GM12875 (cell line): ENCODE measurements around the gene EP400.

ENCODE experiments used
- H3K4me3 ChIP-seq: one replicate; pipeline ENCODE4 v1.5.1; 2011; ENCODE audit warnings: low read depth, low read length, control low read depth
- TF ChIP-seq, protein P1 (sequence below): IDR thresholded peaks from 2 replicates; pipeline ENCODE4 v1.5.1; 2011; ENCODE audit warnings: low read depth, mild to moderate bottlenecking, control low read depth, inconsistent platforms, low read length, moderate library complexity, borderline replicate concordance; ENCODE audit not compliant: insufficient read depth

The EP400 gene

DNA sequence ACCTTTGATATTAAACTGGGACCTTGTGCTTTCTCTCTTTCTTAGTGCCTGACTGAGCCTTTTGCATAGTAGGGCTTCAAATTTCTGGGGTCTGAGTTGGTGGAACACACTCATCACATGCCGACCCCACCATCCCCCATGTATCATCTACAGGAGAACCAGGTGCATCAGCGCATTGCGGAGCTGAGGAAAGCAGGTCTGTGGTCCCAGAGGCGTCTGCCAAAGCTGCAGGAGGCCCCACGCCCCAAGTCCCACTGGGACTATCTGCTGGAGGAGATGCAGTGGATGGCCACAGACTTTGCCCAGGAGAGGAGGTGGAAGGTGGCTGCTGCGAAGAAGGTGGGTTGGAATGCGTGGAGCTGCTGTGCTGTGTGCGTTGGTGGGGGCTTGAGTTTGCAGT is 37.8 kb downstream of the EP400 start:
- H3K4me3 ChIP-seq: no peak overlapping the region
- TF ChIP-seq, protein P1, sequence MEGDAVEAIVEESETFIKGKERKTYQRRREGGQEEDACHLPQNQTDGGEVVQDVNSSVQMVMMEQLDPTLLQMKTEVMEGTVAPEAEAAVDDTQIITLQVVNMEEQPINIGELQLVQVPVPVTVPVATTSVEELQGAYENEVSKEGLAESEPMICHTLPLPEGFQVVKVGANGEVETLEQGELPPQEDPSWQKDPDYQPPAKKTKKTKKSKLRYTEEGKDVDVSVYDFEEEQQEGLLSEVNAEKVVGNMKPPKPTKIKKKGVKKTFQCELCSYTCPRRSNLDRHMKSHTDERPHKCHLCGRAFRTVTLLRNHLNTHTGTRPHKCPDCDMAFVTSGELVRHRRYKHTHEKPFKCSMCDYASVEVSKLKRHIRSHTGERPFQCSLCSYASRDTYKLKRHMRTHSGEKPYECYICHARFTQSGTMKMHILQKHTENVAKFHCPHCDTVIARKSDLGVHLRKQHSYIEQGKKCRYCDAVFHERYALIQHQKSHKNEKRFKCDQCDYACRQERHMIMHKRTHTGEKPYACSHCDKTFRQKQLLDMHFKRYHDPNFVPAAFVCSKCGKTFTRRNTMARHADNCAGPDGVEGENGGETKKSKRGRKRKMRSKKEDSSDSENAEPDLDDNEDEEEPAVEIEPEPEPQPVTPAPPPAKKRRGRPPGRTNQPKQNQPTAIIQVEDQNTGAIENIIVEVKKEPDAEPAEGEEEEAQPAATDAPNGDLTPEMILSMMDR: no peak

GRCh38 chr12:131988054-131988796 is 38.5 kb downstream of the EP400 start:
- TF ChIP-seq, protein P1: no peak
- H3K4me3 ChIP-seq: no peak overlapping the region

DNA sequence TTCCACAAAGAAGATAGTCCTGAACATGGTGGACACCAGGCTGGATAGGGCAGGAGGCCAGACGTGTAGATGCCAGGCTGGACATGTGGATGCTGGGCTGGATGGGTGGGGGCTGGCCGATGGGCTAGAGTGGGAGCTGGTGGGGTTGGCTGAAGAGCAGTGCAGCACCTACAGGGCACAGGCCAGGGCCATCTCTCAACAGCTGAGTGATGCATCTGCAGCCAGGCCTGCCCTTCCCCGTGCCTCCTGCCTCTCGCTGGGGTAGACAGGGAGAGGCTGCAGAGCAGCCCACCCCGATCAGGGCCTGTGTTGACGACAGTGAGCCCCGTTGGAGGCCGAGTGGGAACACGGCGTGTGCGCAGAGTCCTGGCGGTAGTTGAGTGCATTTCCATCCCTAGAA is 39.3 kb downstream of the EP400 start:
- TF ChIP-seq, protein P1: no peak

DNA sequence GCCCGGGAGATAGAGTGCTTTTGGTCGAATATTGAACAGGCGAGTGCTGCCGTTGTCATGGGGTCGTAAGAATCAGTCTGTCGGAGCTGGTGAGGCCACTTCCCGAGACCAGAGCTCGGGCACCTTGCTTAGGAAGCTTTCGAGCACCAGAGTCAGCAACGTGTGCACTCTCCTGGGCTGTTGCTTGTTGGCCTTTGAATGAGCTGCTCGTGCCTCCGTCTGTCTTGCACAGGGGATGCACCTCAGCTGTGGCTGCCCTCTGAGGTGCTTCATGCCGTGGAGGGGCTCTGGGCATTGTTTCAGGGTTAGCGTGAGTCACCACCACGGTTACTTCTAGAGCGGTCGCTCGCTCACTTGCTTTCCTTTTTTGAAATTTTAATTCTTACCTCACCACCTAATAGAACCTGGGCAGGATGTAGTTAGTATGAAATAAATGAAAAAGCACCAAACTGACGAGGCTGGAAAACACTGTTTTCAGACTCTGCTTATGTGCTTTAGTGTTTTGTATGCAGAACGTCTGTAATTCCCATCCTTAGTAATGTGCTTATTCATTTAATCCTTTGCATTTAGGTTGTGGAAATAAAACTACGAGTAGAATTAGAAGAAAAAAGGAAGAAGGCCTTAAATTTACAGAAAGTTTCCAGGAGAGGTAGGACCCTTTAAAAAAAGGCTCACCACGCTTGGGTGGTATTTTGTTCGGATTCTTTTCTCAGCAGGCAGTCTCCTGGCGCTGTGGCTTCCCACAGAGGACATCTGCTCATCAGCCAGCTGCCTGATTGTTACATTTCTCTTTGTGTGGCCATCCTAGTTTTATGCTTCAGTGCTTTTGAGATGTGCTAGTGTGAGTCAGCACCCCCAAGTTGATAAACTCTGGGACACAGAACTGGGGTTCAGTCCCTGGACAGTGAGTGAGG is 40.6 kb downstream of the EP400 start:
- TF ChIP-seq, protein P1: no peak
- H3K4me3 ChIP-seq: no peak overlapping the region

More for the DNA sequence above, 39.3 kb downstream of the EP400 start:
- no peak overlapping the region for H3K4me3 ChIP-seq

- TF ChIP-seq, protein P1: no peak
- no peak overlapping the region for H3K4me3 ChIP-seq
Measured at GRCh38 chr12:131990980-131991305, 41.2 kb downstream of the EP400 start.

GRCh38 chr12:131991816-131992430 is 42.2 kb downstream of the EP400 start:
- no peak overlapping the region for H3K4me3 ChIP-seq

More at GRCh38 chr12:131991816-131992430, 42.2 kb downstream of the EP400 start:
- TF ChIP-seq, protein P1: no peak
